ENCODE measurements around the gene ARL6IP5. TPM values are rescaled to one million over a fixed set of nuclear protein-coding genes. Genes with fewer than 3 reads are reported as not detected.
A peak's percentile ranks its signal among the peaks of the same experiment; 100 is the strongest.

The ARL6IP5 gene
- total and polyA plus RNA-seq, 2 donors (not counting 3 experiments of a cell fraction or from before 2014, with no cell fraction given): 96.9 to 116 TPM

DNA sequence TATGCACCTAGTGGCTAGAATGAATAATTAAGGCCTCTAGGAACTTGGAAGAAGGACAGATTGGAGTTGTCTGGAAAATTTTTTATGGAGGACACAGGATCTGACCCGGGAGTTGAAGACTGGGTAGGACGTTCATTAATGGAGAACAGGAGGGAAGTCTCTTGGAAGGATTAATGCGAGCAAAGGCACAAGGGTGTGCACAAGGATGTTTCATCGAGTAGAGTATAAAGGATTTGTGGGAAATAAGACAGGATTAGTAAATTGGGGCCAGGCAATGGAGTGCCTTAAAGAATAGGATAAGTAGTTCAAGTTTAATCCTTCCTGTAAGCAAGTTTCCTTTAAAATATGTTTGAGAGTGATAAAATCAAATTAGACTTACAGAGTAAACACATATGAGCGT lies 23.1 kb downstream of the ARL6IP5 start:
- TF ChIP-seq EZH2 (IDR thresholded peaks at IDR 0.05; ENCODE audit: borderline replicate concordance, low read depth, low read length, severe bottlenecking): no peak
- no peak for TF ChIP-seq POLR2A (IDR thresholded peaks at IDR 0.05; ENCODE audit: low read depth, low read length)
- no peak for TF ChIP-seq FOS (IDR thresholded peaks at IDR 0.05; ENCODE audit: borderline replicate concordance, insufficient read depth, low read length)
- intact Hi-C loops (cut with micrococcal nuclease) (loop anchor here (2.0 kb wide), 1 partner anchor 17 kb away; no protein-coding TSS in a partner anchor), dilution Hi-C loops (cut with MboI; ENCODE audit: extremely low pct_ligation_motif_present, low sequenced_read_pairs) (no loop called here)
- Histone ChIP-seq H3K27me3 (ENCODE audit: control insufficient read depth in 2 of 2, insufficient read depth in 2 of 2, low read length in 2 of 2) (no peaks in the 10 kb centered on the region), H3K9me3 (replicated peaks; ENCODE audit: control insufficient read depth, insufficient read depth, low read length) (no peaks in the 10 kb centered on the region), H3K79me2 (ENCODE audit: control insufficient read depth, insufficient read depth, low read length) (no peaks in the 10 kb centered on the region), H3K9me1 (replicated peaks; ENCODE audit: control insufficient read depth, extremely low read depth, insufficient read depth, low read length) (no peaks in the 10 kb centered on the region), H3K4me3 (replicated peaks in 1 of 3; ENCODE audit: insufficient read depth in 1 of 3, low read depth in 1 of 3, low read length in 3 of 3) (no peak overlapping the region), H2AFZ (ENCODE audit: low read depth, low read length) (no peak overlapping the region), H3K9ac (replicated peaks; ENCODE audit: extremely low read depth, insufficient read depth, low read length) (no peak overlapping the region), H3K36me3 (ENCODE audit: control insufficient read depth in 2 of 2, extremely low read depth in 1 of 2, insufficient read depth in 2 of 2, low read length in 2 of 2) (peaks cover 7 to 11% of the 10 kb centered on the region in 2 experiments), H3K4me1 (ENCODE audit: control insufficient read depth, extremely low read depth, insufficient read depth, low read length) (peaks cover 11% of the 10 kb centered on the region), H4K20me1 (replicated peaks; ENCODE audit: control insufficient read depth, extremely low read depth, insufficient read depth, low read length) (no peaks in the 10 kb centered on the region), H3K4me2 (ENCODE audit: insufficient read depth, low read length) (no peak overlapping the region), H3K27ac (ENCODE audit: insufficient read depth, low read depth, low read length) (no peak overlapping the region)
- DNase-seq (ENCODE audit: low read depth, low spot score) (no peak), FAIRE-seq (no peak)
- CTCF ChIA-PET: interaction anchor here (1.5 to 1.6 kb wide), 2 partner anchors 14 to 23 kb away, joined by 4 to 7 read pairs; partner anchors contain the start of gene ARL6IP5
- POLR2A ChIA-PET: no interaction called here
- no TSS peak for BruUV-seq (replicated peaks)

DNA sequence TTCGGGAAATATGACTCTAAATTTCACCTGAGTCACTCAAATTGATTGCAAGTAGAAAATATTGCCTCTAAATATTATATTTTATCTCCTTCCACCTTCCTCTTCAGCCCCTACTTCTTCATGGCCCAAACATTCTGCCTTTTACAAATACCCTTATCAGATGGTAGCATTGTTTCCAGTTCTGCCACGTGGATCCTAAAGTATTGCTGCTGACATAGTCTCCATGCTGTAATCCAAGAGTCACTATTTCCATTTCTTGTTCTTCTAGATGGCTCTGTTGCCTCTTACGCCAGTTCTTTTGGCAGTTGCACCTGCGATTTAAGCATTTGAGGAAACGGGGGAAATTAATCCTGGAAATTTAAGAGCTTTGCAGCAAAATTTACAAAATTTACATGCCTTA lies 24.1 kb downstream of the ARL6IP5 start:
- CTCF ChIA-PET: interaction anchor here (1.2 to 1.6 kb wide), 3 partner anchors 9 to 15 kb away, joined by 4 to 7 read pairs (median 4); no protein-coding TSS in a partner anchor
- H3K4me3 ChIP-seq (replicated peaks in 1 of 3; ENCODE audit: insufficient read depth in 1 of 3, low read depth in 1 of 3, low read length in 3 of 3): no peak overlapping the region
- TF ChIP-seq POLR2AphosphoS5 (IDR thresholded peaks at IDR 0.05; ENCODE audit: insufficient read depth, low read depth, low read length) (no peak), MYC (IDR thresholded peaks at IDR 0.05; ENCODE audit: low read depth, low read length) (no peak), JUN (IDR thresholded peaks at IDR 0.05; ENCODE audit: borderline replicate concordance, insufficient read depth, insufficient read length, low read depth) (peak; percentile 49), EZH2 (IDR thresholded peaks at IDR 0.05; ENCODE audit: borderline replicate concordance, low read depth, low read length, severe bottlenecking) (no peak)
- TF ChIP-seq, protein P1, sequence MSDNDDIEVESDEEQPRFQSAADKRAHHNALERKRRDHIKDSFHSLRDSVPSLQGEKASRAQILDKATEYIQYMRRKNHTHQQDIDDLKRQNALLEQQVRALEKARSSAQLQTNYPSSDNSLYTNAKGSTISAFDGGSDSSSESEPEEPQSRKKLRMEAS (IDR thresholded peaks at IDR 0.05; ENCODE audit: insufficient read depth, insufficient read length): peak; percentile 20
- dilution Hi-C loops (cut with MboI; ENCODE audit: extremely low pct_ligation_motif_present, low sequenced_read_pairs) (no loop called here), intact Hi-C loops (cut with micrococcal nuclease) (no loop called here)
- DNase-seq (ENCODE audit: low read depth, low spot score): peak; percentile 85
- H3K36me3 ChIP-seq (ENCODE audit: control insufficient read depth in 2 of 2, extremely low read depth in 1 of 2, insufficient read depth in 2 of 2, low read length in 2 of 2): peaks cover 7% of the 10 kb centered on the region in 2 experiments
- no peaks in the 10 kb centered on the region for H3K9me3 ChIP-seq (replicated peaks; ENCODE audit: control insufficient read depth, insufficient read depth, low read length)
- H3K79me2 ChIP-seq (ENCODE audit: control insufficient read depth, insufficient read depth, low read length): no peaks in the 10 kb centered on the region
- no peaks in the 10 kb centered on the region for H3K9me1 ChIP-seq (replicated peaks; ENCODE audit: control insufficient read depth, extremely low read depth, insufficient read depth, low read length)
- H3K4me2 ChIP-seq (ENCODE audit: insufficient read depth, low read length): no peak overlapping the region
- H3K27me3 ChIP-seq (ENCODE audit: control insufficient read depth in 2 of 2, insufficient read depth in 2 of 2, low read length in 2 of 2): no peaks in the 10 kb centered on the region
- peaks cover 11% of the 10 kb centered on the region for H3K4me1 ChIP-seq (ENCODE audit: control insufficient read depth, extremely low read depth, insufficient read depth, low read length)
- no peak overlapping the region for H2AFZ ChIP-seq (ENCODE audit: low read depth, low read length)
- no peaks in the 10 kb centered on the region for H4K20me1 ChIP-seq (replicated peaks; ENCODE audit: control insufficient read depth, extremely low read depth, insufficient read depth, low read length)
- no peak overlapping the region for H3K27ac ChIP-seq (ENCODE audit: insufficient read depth, low read depth, low read length)
- POLR2A ChIA-PET: interaction anchor here (0.7 kb wide), 1 partner anchor 213 kb away, joined by 3 read pairs; no protein-coding TSS in a partner anchor
- FAIRE-seq: no peak
- BruUV-seq (replicated peaks): no TSS peak
- H3K9ac ChIP-seq (replicated peaks; ENCODE audit: extremely low read depth, insufficient read depth, low read length): no peak overlapping the region
